ENCODE results near the gene FXYD2. TPM values are rescaled to one million over a fixed set of nuclear protein-coding genes. Genes with fewer than 3 reads are reported as not detected.

FXYD2 gene
- not detected in 2 replicates for total RNA-seq

DNA sequence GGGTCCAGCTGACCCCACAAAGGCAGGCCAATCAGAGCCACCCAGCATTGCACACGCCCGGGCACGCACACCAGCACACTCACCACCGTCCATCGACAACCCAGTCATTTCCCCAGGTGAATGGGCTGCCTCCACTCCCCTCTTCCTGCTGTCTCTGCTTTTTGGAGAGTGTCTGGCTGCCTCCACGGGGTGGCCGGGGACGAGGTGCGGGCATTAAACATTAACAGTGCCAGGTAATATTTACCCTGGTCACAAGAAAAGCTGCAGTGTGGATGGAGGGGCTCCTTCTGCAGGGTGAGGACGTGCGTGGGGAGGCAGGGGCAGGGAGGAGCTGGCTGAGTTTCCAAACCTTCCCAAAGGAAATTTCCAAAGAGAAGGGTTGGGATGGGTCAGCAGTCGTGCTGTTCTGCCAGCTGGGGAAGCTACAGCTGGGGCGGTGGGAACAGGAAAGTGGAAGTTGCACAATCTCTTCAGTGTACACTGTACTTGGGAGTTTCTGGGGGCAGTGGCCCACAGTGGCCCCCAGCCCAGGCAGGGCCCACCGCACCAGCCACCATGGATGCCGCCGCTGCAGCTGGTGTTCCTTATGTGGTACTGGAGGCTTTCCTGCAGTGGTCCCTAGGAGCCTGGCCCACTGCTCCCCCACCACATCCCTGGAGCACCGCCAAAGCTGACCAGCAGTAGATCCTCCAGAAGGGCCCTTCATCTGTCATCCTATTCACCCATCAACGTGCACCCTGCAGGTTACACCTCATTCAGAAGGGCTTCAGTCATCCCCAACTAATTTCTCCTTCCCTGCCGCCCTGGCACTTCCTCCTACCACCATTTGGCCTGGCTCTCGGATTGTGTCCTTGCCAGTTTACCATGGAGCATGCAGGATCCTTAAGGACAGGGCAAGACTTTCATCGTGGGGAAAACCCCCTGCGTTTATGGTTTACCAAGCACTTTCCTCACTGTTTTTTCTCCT is at the start of gene FXYD2:
FXYD2 (minus strand) TSS at position 174 of the 967 bp plus-strand sequence; CDS start at position 108, 66 bp downstream.

GRCh38 chr11:117796872-117797529 is 27.5 kb downstream of the FXYD2 start, which contains the start of gene DSCAML1:
Gene DSCAML1, minus strand, starts transcription at chr11:117797216. Its CDS starts 137 bp downstream, at chr11:117797079.

Other genes with a start within 250 kb of the FXYD2 start
- gene DSCAML1, start 27.5 kb downstream of the FXYD2 start, total RNA-seq, result not detected in 2 replicates
- gene FXYD6, start 51.9 kb upstream of the FXYD2 start, total RNA-seq, result not detected in 2 replicates
- gene TMPRSS13, start 104.7 kb upstream of the FXYD2 start, total RNA-seq, result not detected in 2 replicates
- gene IL10RA, start 161.7 kb upstream of the FXYD2 start, total RNA-seq, result not detected in 2 replicates

Measured in myometrial cell (primary cell).